Measurements from ENCODE around the gene ABAT. TPM values are rescaled to one million over a fixed set of nuclear protein-coding genes. Genes with fewer than 3 reads are reported as not detected.

ABAT gene
- 100 to 1,000 TPM in 3 of 8 experiments, 10 to 100 TPM in 5; 21.2 to 125 (median 84.4) TPM for total RNA-seq

- WGBS, 10 experiments: 0 to 40% (median 40%) methylated on average over 1 to 2 of the region's 49 CpGs; no CpG with 5 or more reads in 7 of the 10 experiments
- ATAC-seq (replicated peaks in 6 of 8): peak; percentile 93 to 99 (median 98)
- H3K4me3 ChIP-seq: peak within 1 kb of the TSS; percentile 47 to 96 (median 65)
- no peak within 1 kb of the TSS for H3K27ac ChIP-seq
- in situ Hi-C loops (cut with MboI; ENCODE audit: low pct_unique_long_range_greater_than_20kb in 2 of 9, low sequenced_read_pairs in 9 of 9, unreplicated experiment in 9 of 9): loop anchor here in 5 of 9 experiments (10.0 to 25.0 kb wide), 3 partner anchors 113 to 213 kb away; partner anchors contain the start of genes PMM2 (in 5 of the 5), TMEM186 (in 5 of the 5) and LITAFD (in 2 of the 5)
- peaks cover 13 to 21% of the 10 kb centered on the region in 2 donors for H3K4me1 ChIP-seq (replicated peaks in 1 of 2)
Observed at GRCh38 chr16:8674413-8675022, at the start of gene ABAT. ABAT (plus strand) TSS chr16:8674617; CDS start chr16:8735740, 61,123 bp downstream.

GRCh38 chr16:8625491-8626087 lies 48.8 kb upstream of the ABAT start:
- H3K27ac ChIP-seq: no peak overlapping the region
- no peak overlapping the region for H3K4me3 ChIP-seq
- 82 to 100% (median 98%) methylated on average over 1 to 7 of the region's 10 CpGs for WGBS, 10 experiments
- in situ Hi-C loops (cut with MboI; ENCODE audit: low pct_unique_long_range_greater_than_20kb in 2 of 9, low sequenced_read_pairs in 9 of 9, unreplicated experiment in 9 of 9): no loop called here
- ATAC-seq (replicated peaks in 6 of 8): no peak
- H3K4me1 ChIP-seq (replicated peaks in 1 of 2): peaks cover 8 to 11% of the 10 kb centered on the region in 2 donors

GRCh38 chr16:8626946-8627345 lies 47.5 kb upstream of the ABAT start:
- 70 to 100% (median 90%) methylated on average over 1 to 8 of the region's 8 CpGs; no CpG with 5 or more reads in 4 of the 10 experiments for WGBS, 10 experiments

GRCh38 chr16:8627456-8627855 lies 47.0 kb upstream of the ABAT start:
- in situ Hi-C loops (cut with MboI; ENCODE audit: low pct_unique_long_range_greater_than_20kb in 2 of 9, low sequenced_read_pairs in 9 of 9, unreplicated experiment in 9 of 9): no loop called here
- H3K4me3 ChIP-seq: no peak overlapping the region
- H3K27ac ChIP-seq: no peak overlapping the region
- H3K4me1 ChIP-seq (replicated peaks in 1 of 2): peaks cover 8 to 11% of the 10 kb centered on the region in 2 donors
- ATAC-seq (replicated peaks in 6 of 8): no peak
- 29 to 100% (median 82%) methylated on average over 1 to 4 of the region's 4 CpGs; no CpG with 5 or more reads in 2 of the 10 experiments for WGBS, 10 experiments

More at GRCh38 chr16:8626946-8627345, 47.5 kb upstream of the ABAT start:
- in situ Hi-C loops (cut with MboI; ENCODE audit: low pct_unique_long_range_greater_than_20kb in 2 of 9, low sequenced_read_pairs in 9 of 9, unreplicated experiment in 9 of 9): no loop called here
- Histone ChIP-seq H3K27ac (no peak overlapping the region), H3K4me1 (replicated peaks in 1 of 2) (peaks cover 8 to 11% of the 10 kb centered on the region in 2 donors), H3K4me3 (no peak overlapping the region)
- no peak for ATAC-seq (replicated peaks in 6 of 8)

GRCh38 chr16:8628981-8629725 lies 45.3 kb upstream of the ABAT start:
- Histone ChIP-seq H3K27ac (no peak overlapping the region), H3K4me1 (replicated peaks in 1 of 2) (no peaks in the 10 kb centered on the region), H3K4me3 (no peak overlapping the region)
- WGBS, 10 experiments: 80 to 100% (median 90%) methylated on average over 1 to 7 of the region's 16 CpGs; no CpG with 5 or more reads in 3 of the 10 experiments
- in situ Hi-C loops (cut with MboI; ENCODE audit: low pct_unique_long_range_greater_than_20kb in 2 of 9, low sequenced_read_pairs in 9 of 9, unreplicated experiment in 9 of 9): no loop called here
- no peak for ATAC-seq (replicated peaks in 6 of 8)

GRCh38 chr16:8630255-8630953 lies 44.0 kb upstream of the ABAT start:
- Histone ChIP-seq H3K4me3 (no peak overlapping the region), H3K4me1 (replicated peaks in 1 of 2) (no peaks in the 10 kb centered on the region), H3K27ac (no peak overlapping the region)
- no peak for ATAC-seq (replicated peaks in 6 of 8)
- in situ Hi-C loops (cut with MboI; ENCODE audit: low pct_unique_long_range_greater_than_20kb in 2 of 9, low sequenced_read_pairs in 9 of 9, unreplicated experiment in 9 of 9): no loop called here
- 81 to 100% (median 96%) methylated on average over 2 to 4 of the region's 11 CpGs; no CpG with 5 or more reads in 2 of the 10 experiments for WGBS, 10 experiments

GRCh38 chr16:8631373-8631772 lies 43.0 kb upstream of the ABAT start:
- no peak overlapping the region for H3K4me3 ChIP-seq
- in situ Hi-C loops (cut with MboI; ENCODE audit: low pct_unique_long_range_greater_than_20kb in 2 of 9, low sequenced_read_pairs in 9 of 9, unreplicated experiment in 9 of 9): no loop called here
- WGBS, 10 experiments: 70 to 100% (median 90%) methylated on average over 2 to 8 of the region's 9 CpGs; no CpG with 5 or more reads in 3 of the 10 experiments

GRCh38 chr16:8631818-8632465 lies 42.5 kb upstream of the ABAT start:
- H3K4me3 ChIP-seq: no peak overlapping the region
- 40 to 83% (median 64%) methylated on average over 1 to 8 of the region's 15 CpGs; no CpG with 5 or more reads in 2 of the 10 experiments for WGBS, 10 experiments
- in situ Hi-C loops (cut with MboI; ENCODE audit: low pct_unique_long_range_greater_than_20kb in 2 of 9, low sequenced_read_pairs in 9 of 9, unreplicated experiment in 9 of 9): no loop called here
- no peak overlapping the region for H3K27ac ChIP-seq
- peaks cover 0 to 2% of the 10 kb centered on the region in 2 donors for H3K4me1 ChIP-seq (replicated peaks in 1 of 2)
- no peak for ATAC-seq (replicated peaks in 6 of 8)

More at GRCh38 chr16:8631373-8631772, 43.0 kb upstream of the ABAT start:
- ATAC-seq (replicated peaks in 6 of 8): no peak
- Histone ChIP-seq H3K4me1 (replicated peaks in 1 of 2) (no peaks in the 10 kb centered on the region), H3K27ac (no peak overlapping the region)

- WGBS, 10 experiments: 57 to 100% (median 80%) methylated on average over 1 to 3 of the region's 5 CpGs; no CpG with 5 or more reads in 5 of the 10 experiments
- H3K4me1 ChIP-seq (replicated peaks in 1 of 2): peaks cover 0 to 3% of the 10 kb centered on the region in 2 donors
- no peak for ATAC-seq (replicated peaks in 6 of 8)
- H3K4me3 ChIP-seq: no peak overlapping the region
- H3K27ac ChIP-seq: no peak overlapping the region
- in situ Hi-C loops (cut with MboI; ENCODE audit: low pct_unique_long_range_greater_than_20kb in 2 of 9, low sequenced_read_pairs in 9 of 9, unreplicated experiment in 9 of 9): no loop called here
Observed at GRCh38 chr16:8632675-8633182, 41.7 kb upstream of the ABAT start.

- in situ Hi-C loops (cut with MboI; ENCODE audit: low pct_unique_long_range_greater_than_20kb in 2 of 9, low sequenced_read_pairs in 9 of 9, unreplicated experiment in 9 of 9): no loop called here
- Histone ChIP-seq H3K4me1 (replicated peaks in 1 of 2) (peaks cover 0 to 3% of the 10 kb centered on the region in 2 donors), H3K27ac (no peak overlapping the region), H3K4me3 (no peak overlapping the region)
- peak in 6 of 8 experiments; percentile 56 to 80 (median 62) for ATAC-seq (replicated peaks in 6 of 8)
- 57 to 100% (median 84%) methylated on average over 1 to 16 of the region's 18 CpGs; no CpG with 5 or more reads in 2 of the 10 experiments for WGBS, 10 experiments
Observed at GRCh38 chr16:8634991-8635736, 39.3 kb upstream of the ABAT start.

- peaks cover 0 to 3% of the 10 kb centered on the region in 2 donors for H3K4me1 ChIP-seq (replicated peaks in 1 of 2)
- WGBS, 10 experiments: 60 to 95% (median 85%) methylated on average over 1 to 6 of the region's 13 CpGs; no CpG with 5 or more reads in 4 of the 10 experiments
- in situ Hi-C loops (cut with MboI; ENCODE audit: low pct_unique_long_range_greater_than_20kb in 2 of 9, low sequenced_read_pairs in 9 of 9, unreplicated experiment in 9 of 9): no loop called here
- H3K27ac ChIP-seq: no peak overlapping the region
- no peak for ATAC-seq (replicated peaks in 6 of 8)
- H3K4me3 ChIP-seq: no peak overlapping the region
Observed at GRCh38 chr16:8639694-8640093, 34.7 kb upstream of the ABAT start.
